ENCODE results near the gene ABCE1.

GRCh38 chr4:145099653-145100052, 1.5 kb downstream of the ABCE1 start:
- TF ChIP-seq POLR2AphosphoS5 (IDR thresholded peaks at IDR 0.05; ENCODE audit: low read depth, low read length) (no peak), POLR2A (IDR thresholded peaks at IDR 0.05; ENCODE audit: low read depth, low read length) (no peak)
